GM06990 (cell line): ENCODE data around the gene POC1B.

Experiments
- DNase-seq: peaks from one replicate; pipeline ENCODE4 v3.0.0-alpha.2; 2011; ENCODE audit not compliant: insufficient read length; ENCODE audit errors: extremely low read depth
- H3K27me3 ChIP-seq: replicated peaks from 2 replicates; pipeline ENCODE4 v1.6.0; 2011; ENCODE audit warnings: low read length; ENCODE audit not compliant: control insufficient read depth, insufficient read depth
- H3K36me3 ChIP-seq: 2 replicates; pipeline ENCODE4 v1.5.1; 2011; ENCODE audit warnings: low read length; ENCODE audit not compliant: control insufficient read depth, insufficient read depth
- H3K4me3 ChIP-seq: replicated peaks from 2 replicates; pipeline ENCODE4 v1.5.1; 2011; ENCODE audit warnings: low read depth, mild to moderate bottlenecking, control low read depth, low read length
- TF ChIP-seq, protein P1 (sequence below): IDR thresholded peaks from 2 replicates; pipeline ENCODE4 v1.5.1; 2011; ENCODE audit warnings: low read length, control low read depth, mild to moderate bottlenecking, inconsistent platforms; ENCODE audit not compliant: insufficient read depth, poor library complexity, severe bottlenecking

POC1B gene

GRCh38 chr12:89479982-89480381 lies 45.9 kb downstream of the POC1B start:
- TF ChIP-seq, protein P1, sequence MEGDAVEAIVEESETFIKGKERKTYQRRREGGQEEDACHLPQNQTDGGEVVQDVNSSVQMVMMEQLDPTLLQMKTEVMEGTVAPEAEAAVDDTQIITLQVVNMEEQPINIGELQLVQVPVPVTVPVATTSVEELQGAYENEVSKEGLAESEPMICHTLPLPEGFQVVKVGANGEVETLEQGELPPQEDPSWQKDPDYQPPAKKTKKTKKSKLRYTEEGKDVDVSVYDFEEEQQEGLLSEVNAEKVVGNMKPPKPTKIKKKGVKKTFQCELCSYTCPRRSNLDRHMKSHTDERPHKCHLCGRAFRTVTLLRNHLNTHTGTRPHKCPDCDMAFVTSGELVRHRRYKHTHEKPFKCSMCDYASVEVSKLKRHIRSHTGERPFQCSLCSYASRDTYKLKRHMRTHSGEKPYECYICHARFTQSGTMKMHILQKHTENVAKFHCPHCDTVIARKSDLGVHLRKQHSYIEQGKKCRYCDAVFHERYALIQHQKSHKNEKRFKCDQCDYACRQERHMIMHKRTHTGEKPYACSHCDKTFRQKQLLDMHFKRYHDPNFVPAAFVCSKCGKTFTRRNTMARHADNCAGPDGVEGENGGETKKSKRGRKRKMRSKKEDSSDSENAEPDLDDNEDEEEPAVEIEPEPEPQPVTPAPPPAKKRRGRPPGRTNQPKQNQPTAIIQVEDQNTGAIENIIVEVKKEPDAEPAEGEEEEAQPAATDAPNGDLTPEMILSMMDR = no peak
- H3K36me3 ChIP-seq = no peaks in the 10 kb centered on the region
- no peak for DNase-seq
- no peak overlapping the region for H3K4me3 ChIP-seq
- no peaks in the 10 kb centered on the region for H3K27me3 ChIP-seq

DNA sequence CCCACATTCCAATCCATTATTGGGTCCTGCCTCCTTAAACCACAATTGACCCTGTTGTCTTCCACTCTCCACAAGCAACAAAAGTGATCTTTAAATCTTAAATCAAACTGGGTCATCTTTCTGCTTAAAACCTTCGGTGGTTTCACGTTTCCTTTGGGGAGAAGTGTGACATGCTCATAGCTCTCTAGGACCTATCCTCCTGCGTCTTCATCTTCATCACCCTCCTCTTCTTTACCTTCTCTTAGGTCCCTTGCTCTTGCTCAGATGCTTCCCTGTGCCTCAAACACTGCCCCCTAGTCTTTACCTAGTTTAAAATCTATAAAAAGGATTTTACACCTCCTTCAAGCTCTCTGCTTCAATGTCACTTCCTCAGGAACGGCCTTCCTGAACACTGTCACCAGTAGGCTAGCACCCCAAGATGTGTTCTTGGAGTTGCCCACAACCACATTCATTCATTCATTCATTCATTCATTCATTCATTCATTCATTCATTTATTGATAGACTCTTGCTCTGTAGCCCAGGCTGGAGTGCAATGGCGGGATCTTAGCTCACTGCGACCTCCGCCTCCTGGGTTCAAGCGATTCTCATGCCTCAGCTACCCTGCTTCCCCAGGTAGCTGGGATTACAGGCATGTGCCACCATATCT lies 48.1 kb downstream of the POC1B start:
- TF ChIP-seq, protein P1 = peak; percentile 12
- H3K36me3 ChIP-seq = no peaks in the 10 kb centered on the region
- H3K4me3 ChIP-seq = no peak overlapping the region
- H3K27me3 ChIP-seq = no peaks in the 10 kb centered on the region
- DNase-seq = no peak

GRCh38 chr12:89476904-89477595 lies 48.8 kb downstream of the POC1B start:
- no peak overlapping the region for H3K4me3 ChIP-seq
- H3K27me3 ChIP-seq = no peaks in the 10 kb centered on the region
- TF ChIP-seq, protein P1 = no peak
- DNase-seq = no peak
- H3K36me3 ChIP-seq = no peaks in the 10 kb centered on the region

GRCh38 chr12:89476232-89476631 lies 49.6 kb downstream of the POC1B start:
- Histone ChIP-seq H3K4me3 (no peak overlapping the region), H3K27me3 (no peaks in the 10 kb centered on the region), H3K36me3 (no peaks in the 10 kb centered on the region)
- TF ChIP-seq, protein P1 = no peak
- no peak for DNase-seq

DNA sequence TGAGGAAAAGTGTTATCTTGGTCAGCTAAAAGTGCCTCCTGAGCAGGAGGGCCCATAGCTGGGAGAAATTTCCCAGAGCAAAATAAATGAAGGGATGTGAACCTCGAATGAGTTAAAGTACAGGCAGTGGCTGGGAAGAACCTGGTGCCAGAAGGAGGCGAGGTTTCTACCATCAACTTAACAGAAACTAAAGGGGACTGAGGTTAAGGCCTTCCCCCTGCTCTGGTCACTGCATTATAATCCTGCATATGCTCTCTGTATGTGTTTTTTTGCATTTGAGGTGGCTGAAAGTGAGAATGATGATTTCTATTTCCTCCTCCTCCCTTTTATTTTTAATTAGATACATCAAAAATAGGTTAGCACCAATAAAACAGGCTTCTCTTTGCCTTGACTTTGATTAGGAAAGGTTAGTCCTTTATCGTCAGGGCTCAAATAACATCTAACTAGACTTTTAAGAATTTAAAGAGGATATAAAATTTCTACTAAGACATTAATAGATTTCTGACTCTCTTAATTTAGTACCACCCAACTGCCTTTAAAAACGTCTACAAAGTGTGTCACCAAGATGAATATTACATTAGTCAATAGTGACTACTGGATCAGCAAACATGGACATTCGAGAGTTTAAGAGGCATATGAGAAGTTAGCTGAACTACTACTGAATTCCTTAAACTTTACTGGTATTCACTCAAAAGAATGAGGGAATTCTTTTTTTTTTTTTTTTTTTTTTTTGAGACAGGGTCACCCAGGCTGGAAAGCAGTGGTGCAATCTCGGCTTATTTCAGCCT lies 50.5 kb downstream of the POC1B start:
- TF ChIP-seq, protein P1 = no peak
- no peak for DNase-seq
- no peaks in the 10 kb centered on the region for H3K27me3 ChIP-seq
- no peaks in the 10 kb centered on the region for H3K36me3 ChIP-seq
- no peak overlapping the region for H3K4me3 ChIP-seq
